Neural cell (in vitro differentiated cells): Measurements from ENCODE around the gene CTDSPL. TPM values are rescaled to one million over a fixed set of nuclear protein-coding genes. Genes with fewer than 3 reads are reported as not detected.

ENCODE experiments used
- H2AFZ ChIP-seq: fragments of 200-600, 300-800 bp; sonication (generic), shearing (Covaris generic); 2 replicates; pipeline ENCODE4 v1.6.0; 2014; ENCODE audit warnings: low read depth, mild to moderate bottlenecking, antibody characterized with exemption, low read length, moderate library complexity
- H3F3A ChIP-seq: fragments of 200-600 bp; shearing (Covaris generic); 2 replicates; pipeline ENCODE4 v1.6.1; 2016; ENCODE audit warnings: mild to moderate bottlenecking, moderate library complexity, mixed read lengths, antibody characterized with exemption, low read length; ENCODE audit not compliant: insufficient read depth, poor library complexity, severe bottlenecking
- H3K27ac ChIP-seq: fragments of 200-600, 300-800 bp; sonication (generic), shearing (Covaris generic); 2 replicates; pipeline ENCODE4 v1.5.1; 2014; ENCODE audit warnings: mild to moderate bottlenecking, low read length, moderate library complexity
- H3K27me3 ChIP-seq: fragments of 300-800, 200-600 bp; sonication (generic), shearing (Covaris generic); 2 replicates; pipeline ENCODE4 v1.6.0; 2014; ENCODE audit warnings: mild to moderate bottlenecking, low read depth, low read length, moderate library complexity; ENCODE audit not compliant: insufficient read depth
- H3K36me3 ChIP-seq: fragments of 300-800, 200-600 bp; sonication (generic), shearing (Covaris generic); 2 replicates; pipeline ENCODE4 v1.5.1; 2014; ENCODE audit warnings: mild to moderate bottlenecking, antibody characterized with exemption, low read length, moderate library complexity; ENCODE audit not compliant: insufficient read depth
- H3K4me2 ChIP-seq: fragments of 300-800, 200-600 bp; sonication (generic), shearing (Covaris generic); 2 replicates; pipeline ENCODE4 v1.6.0; 2014; ENCODE audit warnings: mild to moderate bottlenecking, low read length
- H3K4me3 ChIP-seq: fragments of 300-800, 200-600 bp; sonication (generic), shearing (Covaris generic); 2 replicates; pipeline ENCODE4 v1.5.1; 2014; ENCODE audit warnings: mild to moderate bottlenecking, low read length, moderate library complexity
- H3K79me2 ChIP-seq: fragments of 200-600 bp; shearing (Covaris generic); replicated peaks from 2 replicates; pipeline ENCODE4 v1.6.0; 2014; ENCODE audit warnings: mild to moderate bottlenecking, low read length, moderate library complexity; ENCODE audit not compliant: insufficient read depth
- H3K9ac ChIP-seq: fragments of 300-800, 200-600 bp; sonication (generic), shearing (Covaris generic); 2 replicates; pipeline ENCODE4 v1.6.1; 2016; ENCODE audit warnings: mild to moderate bottlenecking, low read length, mixed read lengths
- H3K9me2 ChIP-seq: fragments of 200-600 bp; shearing (Covaris generic); 2 replicates; pipeline ENCODE4 v1.6.1; 2016; ENCODE audit warnings: mild to moderate bottlenecking, low read length, mixed read lengths; ENCODE audit not compliant: insufficient read depth
- H3K9me3 ChIP-seq: fragments of 200-600, 300-800 bp; sonication (generic), shearing (Covaris generic); 2 replicates; pipeline ENCODE4 v1.6.1; 2016; ENCODE audit warnings: mild to moderate bottlenecking, mixed run types, low read length, moderate library complexity, mixed read lengths
- H4K20me1 ChIP-seq: fragments of 200-600 bp; shearing (Covaris generic); 2 replicates; pipeline ENCODE4 v1.6.1; 2016; ENCODE audit warnings: mild to moderate bottlenecking, mixed run types; ENCODE audit not compliant: insufficient read depth
- CTCF ChIP-seq: fragments of 450-650 bp; IDR thresholded peaks from 2 replicates; pipeline ENCODE4 v1.5.1; 2014; ENCODE audit warnings: antibody characterized with exemption, mild to moderate bottlenecking, moderate library complexity; ENCODE audit not compliant: poor library complexity, severe bottlenecking
- EP300 ChIP-seq: fragments of 450-650 bp; conservative IDR thresholded peaks from 2 replicates; pipeline ENCODE4 v1.6.1; 2014; ENCODE audit warnings: antibody characterized with exemption, mild to moderate bottlenecking, moderate library complexity; ENCODE audit not compliant: poor library complexity, severe bottlenecking
- MXI1 ChIP-seq: fragments of 450-650 bp; conservative IDR thresholded peaks from 2 replicates; pipeline ENCODE4 v1.6.1; 2014; ENCODE audit warnings: antibody characterized with exemption, mild to moderate bottlenecking; ENCODE audit not compliant: poor library complexity, severe bottlenecking
- POLR2AphosphoS5 ChIP-seq: IDR thresholded peaks from 2 replicates; pipeline ENCODE4 v1.6.1; 2012
- RAD21 ChIP-seq: fragments of 450-650 bp; conservative IDR thresholded peaks from 2 replicates; pipeline ENCODE4 v1.6.1; 2014; ENCODE audit warnings: antibody characterized with exemption, mild to moderate bottlenecking, moderate library complexity
- TAF1 ChIP-seq: IDR thresholded peaks from 2 replicates; pipeline ENCODE4 v1.6.1; 2012; ENCODE audit warnings: low read depth
- polyA plus RNA-seq: library from polyadenylated mRNA; depleted of rRNA; stranded (reverse); fragments of >200 nt; gene quantifications from 2 replicates; pipeline ENCODE4 v1.2.3, GENCODE V29; 2014
- TF ChIP-seq, protein P1 (sequence below): IDR thresholded peaks from 2 replicates; pipeline ENCODE4 v1.6.1; 2012; ENCODE audit warnings: borderline replicate concordance

The CTDSPL gene
- polyA plus RNA-seq, 1 donor from 2014 or later, result 17.0 TPM

GRCh38 chr3:37952564-37952963, 90.9 kb downstream of the CTDSPL start:
- Histone ChIP-seq H3K27ac (peak overlapping the region; percentile 51), H3F3A (no peaks in the 10 kb centered on the region), H3K9me3 (no peaks in the 10 kb centered on the region), H3K79me2 (no peaks in the 10 kb centered on the region), H3K4me3 (no peak overlapping the region), H3K9me2 (no peaks in the 10 kb centered on the region), H3K36me3 (no peaks in the 10 kb centered on the region), H3K9ac (no peak overlapping the region), H3K27me3 (no peaks in the 10 kb centered on the region), H2AFZ (no peak overlapping the region), H3K4me2 (no peak overlapping the region), H4K20me1 (no peaks in the 10 kb centered on the region)
- TF ChIP-seq MXI1 (no peak), TAF1 (no peak), EP300 (peak; percentile 31), CTCF (no peak)
- TF ChIP-seq, protein P1, sequence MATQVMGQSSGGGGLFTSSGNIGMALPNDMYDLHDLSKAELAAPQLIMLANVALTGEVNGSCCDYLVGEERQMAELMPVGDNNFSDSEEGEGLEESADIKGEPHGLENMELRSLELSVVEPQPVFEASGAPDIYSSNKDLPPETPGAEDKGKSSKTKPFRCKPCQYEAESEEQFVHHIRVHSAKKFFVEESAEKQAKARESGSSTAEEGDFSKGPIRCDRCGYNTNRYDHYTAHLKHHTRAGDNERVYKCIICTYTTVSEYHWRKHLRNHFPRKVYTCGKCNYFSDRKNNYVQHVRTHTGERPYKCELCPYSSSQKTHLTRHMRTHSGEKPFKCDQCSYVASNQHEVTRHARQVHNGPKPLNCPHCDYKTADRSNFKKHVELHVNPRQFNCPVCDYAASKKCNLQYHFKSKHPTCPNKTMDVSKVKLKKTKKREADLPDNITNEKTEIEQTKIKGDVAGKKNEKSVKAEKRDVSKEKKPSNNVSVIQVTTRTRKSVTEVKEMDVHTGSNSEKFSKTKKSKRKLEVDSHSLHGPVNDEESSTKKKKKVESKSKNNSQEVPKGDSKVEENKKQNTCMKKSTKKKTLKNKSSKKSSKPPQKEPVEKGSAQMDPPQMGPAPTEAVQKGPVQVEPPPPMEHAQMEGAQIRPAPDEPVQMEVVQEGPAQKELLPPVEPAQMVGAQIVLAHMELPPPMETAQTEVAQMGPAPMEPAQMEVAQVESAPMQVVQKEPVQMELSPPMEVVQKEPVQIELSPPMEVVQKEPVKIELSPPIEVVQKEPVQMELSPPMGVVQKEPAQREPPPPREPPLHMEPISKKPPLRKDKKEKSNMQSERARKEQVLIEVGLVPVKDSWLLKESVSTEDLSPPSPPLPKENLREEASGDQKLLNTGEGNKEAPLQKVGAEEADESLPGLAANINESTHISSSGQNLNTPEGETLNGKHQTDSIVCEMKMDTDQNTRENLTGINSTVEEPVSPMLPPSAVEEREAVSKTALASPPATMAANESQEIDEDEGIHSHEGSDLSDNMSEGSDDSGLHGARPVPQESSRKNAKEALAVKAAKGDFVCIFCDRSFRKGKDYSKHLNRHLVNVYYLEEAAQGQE, result no peak

GRCh38 chr3:37953226-37953625, 91.5 kb downstream of the CTDSPL start:
- no peak overlapping the region for H3K9ac ChIP-seq
- no peaks in the 10 kb centered on the region for H3F3A ChIP-seq
- H3K27ac ChIP-seq, result no peak overlapping the region
- TF ChIP-seq EP300, result no peak
- TF ChIP-seq CTCF, result no peak
- no peak for TF ChIP-seq TAF1
- TF ChIP-seq, protein P1, result no peak
- no peak for TF ChIP-seq POLR2AphosphoS5
- TF ChIP-seq RAD21, result no peak
- H3K27me3 ChIP-seq, result no peaks in the 10 kb centered on the region
- no peak overlapping the region for H2AFZ ChIP-seq
- H3K79me2 ChIP-seq, result no peaks in the 10 kb centered on the region
- no peaks in the 10 kb centered on the region for H4K20me1 ChIP-seq
- no peak overlapping the region for H3K4me3 ChIP-seq
- no peaks in the 10 kb centered on the region for H3K9me2 ChIP-seq
- H3K36me3 ChIP-seq, result no peaks in the 10 kb centered on the region
- no peak overlapping the region for H3K4me2 ChIP-seq
- no peaks in the 10 kb centered on the region for H3K9me3 ChIP-seq
